ENCODE data around the gene FLNA.

- TF ChIP-seq, protein P1, sequence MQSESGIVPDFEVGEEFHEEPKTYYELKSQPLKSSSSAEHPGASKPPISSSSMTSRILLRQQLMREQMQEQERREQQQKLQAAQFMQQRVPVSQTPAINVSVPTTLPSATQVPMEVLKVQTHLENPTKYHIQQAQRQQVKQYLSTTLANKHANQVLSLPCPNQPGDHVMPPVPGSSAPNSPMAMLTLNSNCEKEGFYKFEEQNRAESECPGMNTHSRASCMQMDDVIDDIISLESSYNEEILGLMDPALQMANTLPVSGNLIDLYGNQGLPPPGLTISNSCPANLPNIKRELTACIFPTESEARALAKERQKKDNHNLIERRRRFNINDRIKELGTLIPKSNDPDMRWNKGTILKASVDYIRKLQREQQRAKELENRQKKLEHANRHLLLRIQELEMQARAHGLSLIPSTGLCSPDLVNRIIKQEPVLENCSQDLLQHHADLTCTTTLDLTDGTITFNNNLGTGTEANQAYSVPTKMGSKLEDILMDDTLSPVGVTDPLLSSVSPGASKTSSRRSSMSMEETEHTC (IDR thresholded peaks at IDR 0.05), result no peak
- TF ChIP-seq ZNF311 (CRISPR knock-in tag; IDR thresholded peaks at IDR 0.05), result no peak
- TF ChIP-seq ZFP1 (CRISPR knock-in tag; IDR thresholded peaks at IDR 0.05), result no peak
- no peak for TF ChIP-seq CTCF (IDR thresholded peaks at IDR 0.05 in 2 of 3, conservative IDR thresholded peaks at IDR 0.05 in 1 of 3; ENCODE audit: insufficient read depth in 2 of 3, low read depth in 1 of 3, low read length in 3 of 3)
- no peak for TF ChIP-seq POLR2AphosphoS5 (IDR thresholded peaks at IDR 0.05; ENCODE audit: control insufficient read depth, insufficient read depth, low read depth, low read length)
- no peak for TF ChIP-seq MXI1 (IDR thresholded peaks at IDR 0.05; ENCODE audit: low read depth, low read length)
- no peak for TF ChIP-seq ZFP30 (CRISPR knock-in tag; IDR thresholded peaks at IDR 0.05; ENCODE audit: borderline replicate concordance)
- TF ChIP-seq BDP1 (IDR thresholded peaks at IDR 0.05; ENCODE audit: insufficient read depth, insufficient read length), result no peak
- no peak for TF ChIP-seq ZNF217 (CRISPR knock-in tag; IDR thresholded peaks at IDR 0.05)
- TF ChIP-seq ZNF316 (IDR thresholded peaks at IDR 0.05), result no peak
- no peak for TF ChIP-seq BRF1 (IDR thresholded peaks at IDR 0.05; ENCODE audit: borderline replicate concordance, extremely low read depth, insufficient read length)
- no peak for TF ChIP-seq TGIF2 (CRISPR knock-in tag; IDR thresholded peaks at IDR 0.05)
- no peak for TF ChIP-seq SP2 (IDR thresholded peaks at IDR 0.05; ENCODE audit: extremely low read depth, low read depth, low read length, poor library complexity, severe bottlenecking)
- TF ChIP-seq HMG20A (CRISPR knock-in tag; conservative IDR thresholded peaks at IDR 0.05), result no peak
Observed at GRCh38 chrX:154352012-154352401, 22.4 kb downstream of the FLNA start.
